ENCODE data around the gene SMYD3. TPM values are rescaled to one million over a fixed set of nuclear protein-coding genes. Genes with fewer than 3 reads are reported as not detected.

The SMYD3 gene
- total and polyA plus RNA-seq, 5 donors from 2014 or later = 17.7 to 36.6 (median 28.9) TPM

DNA sequence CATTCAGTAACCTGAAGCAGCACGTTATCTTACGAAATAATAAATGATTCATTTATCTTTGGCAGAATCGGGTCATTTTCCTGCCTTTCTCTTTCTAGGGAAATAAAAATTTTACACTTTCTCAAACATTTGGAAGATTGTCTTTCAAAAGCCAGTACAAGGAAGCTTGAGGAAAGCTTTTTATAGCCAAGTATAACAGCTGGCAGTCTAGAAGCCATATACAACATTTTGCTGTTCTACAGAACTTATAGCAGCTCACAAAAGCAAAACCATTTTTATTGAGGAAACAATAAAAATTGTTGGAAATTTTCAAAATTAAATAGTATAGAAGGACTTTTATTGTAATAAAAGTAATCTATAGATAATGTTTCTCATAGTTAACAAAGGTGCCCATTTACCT lies 448.6 kb downstream of the SMYD3 start:
- no peak for ATAC-seq (ENCODE audit: low read depth in 2 of 2)
- Histone ChIP-seq H3K27me3 (ENCODE audit: control insufficient read depth, insufficient read depth, low read length) (no peaks in the 10 kb centered on the region), H3K36me3 (ENCODE audit: control insufficient read depth, insufficient read depth, low read length) (no peaks in the 10 kb centered on the region), H3K4me1 (ENCODE audit: control insufficient read depth, insufficient read depth, low read length, poor library complexity, severe bottlenecking) (no peaks in the 10 kb centered on the region), H3K4me3 (ENCODE audit: low read depth, low read length) (no peak overlapping the region), H3K9me3 (ENCODE audit: control insufficient read depth in 2 of 2, low read length in 2 of 2) (no peaks in the 10 kb centered on the region), H3K27ac (ENCODE audit: insufficient read depth, low read length, poor library complexity, severe bottlenecking) (no peak overlapping the region)
- Mint-ChIP-seq H3K27ac (no peak overlapping the region), H3K27me3 (no peaks in the 10 kb centered on the region), H3K36me3 (peaks cover 7% of the 10 kb centered on the region), H3K4me3 (no peak overlapping the region), H3K9me3 (peaks cover 0 to 6% (median 0%) of the 10 kb centered on the region in 7 donors), H3K4me1 (peaks cover 0 to 4% (median 0%) of the 10 kb centered on the region in 4 donors)
- no peak for DNase-seq

DNA sequence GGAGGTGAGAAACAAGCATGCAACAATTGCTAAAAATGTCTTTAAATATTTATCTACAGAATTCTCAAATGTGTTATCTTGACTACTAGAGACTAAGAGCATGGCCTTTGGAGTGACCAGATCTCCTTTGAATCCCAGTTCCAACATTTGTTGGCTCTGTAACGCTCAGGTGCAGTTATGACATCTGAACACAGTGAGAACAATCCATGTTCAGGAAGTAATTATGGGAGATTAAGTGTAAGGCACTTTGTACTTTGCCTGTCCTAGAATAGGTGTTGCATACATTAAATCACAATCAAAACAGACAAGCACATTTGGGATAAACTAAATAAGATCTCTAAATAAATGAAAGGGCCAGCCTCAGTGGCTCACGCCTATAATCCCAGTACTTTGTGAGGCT lies 454.5 kb downstream of the SMYD3 start:
- no peak overlapping the region for H3K4me3 Mint-ChIP-seq
- H3K4me1 Mint-ChIP-seq = peaks cover 0 to 5% (median 0%) of the 10 kb centered on the region in 4 donors
- Histone ChIP-seq H3K9me3 (ENCODE audit: control insufficient read depth in 2 of 2, low read length in 2 of 2) (no peaks in the 10 kb centered on the region), H3K36me3 (ENCODE audit: control insufficient read depth, insufficient read depth, low read length) (no peaks in the 10 kb centered on the region), H3K4me3 (ENCODE audit: low read depth, low read length) (no peak overlapping the region), H3K4me1 (ENCODE audit: control insufficient read depth, insufficient read depth, low read length, poor library complexity, severe bottlenecking) (no peaks in the 10 kb centered on the region), H3K27ac (ENCODE audit: insufficient read depth, low read length, poor library complexity, severe bottlenecking) (no peak overlapping the region), H3K27me3 (ENCODE audit: control insufficient read depth, insufficient read depth, low read length) (no peaks in the 10 kb centered on the region)
- peaks cover 12% of the 10 kb centered on the region for H3K36me3 Mint-ChIP-seq
- no peak for DNase-seq
- peaks cover 0 to 6% (median 3%) of the 10 kb centered on the region in 7 donors for H3K9me3 Mint-ChIP-seq
- H3K27me3 Mint-ChIP-seq = no peaks in the 10 kb centered on the region
- ATAC-seq (ENCODE audit: low read depth in 2 of 2) = no peak
- H3K27ac Mint-ChIP-seq = no peak overlapping the region

DNA sequence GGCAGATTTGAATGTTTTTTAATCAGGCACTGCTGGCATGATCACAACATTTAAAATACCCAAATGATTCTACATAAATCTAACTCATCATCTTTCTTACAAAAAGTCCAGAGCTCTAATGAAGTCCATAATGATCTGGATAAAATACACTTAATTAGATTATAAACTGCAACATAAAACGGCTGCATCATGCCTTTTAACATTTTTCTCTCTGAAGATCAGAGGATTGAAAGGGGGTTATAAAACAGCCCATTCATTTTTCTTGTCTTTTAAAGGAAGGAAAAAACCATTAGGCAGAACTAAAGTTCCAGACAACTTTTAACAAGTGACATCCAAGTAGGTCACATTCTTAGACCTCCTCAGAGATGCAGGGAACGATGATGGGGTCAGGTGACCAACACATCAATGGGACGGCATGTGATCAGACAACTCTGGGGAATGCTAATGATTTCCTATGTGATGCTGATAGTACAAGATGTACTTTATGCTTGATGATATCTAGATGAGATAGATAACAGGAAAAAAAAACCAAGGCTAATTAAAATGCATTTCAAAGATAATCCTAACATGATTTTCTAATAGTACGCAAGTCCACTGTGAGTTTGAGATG lies 455.1 kb downstream of the SMYD3 start:
- DNase-seq = no peak
- no peaks in the 10 kb centered on the region for H3K27me3 Mint-ChIP-seq
- H3K4me1 ChIP-seq (ENCODE audit: control insufficient read depth, insufficient read depth, low read length, poor library complexity, severe bottlenecking) = no peaks in the 10 kb centered on the region
- peaks cover 0 to 6% (median 3%) of the 10 kb centered on the region in 7 donors for H3K9me3 Mint-ChIP-seq
- no peak overlapping the region for H3K27ac ChIP-seq (ENCODE audit: insufficient read depth, low read length, poor library complexity, severe bottlenecking)
- no peak overlapping the region for H3K4me3 Mint-ChIP-seq
- H3K27me3 ChIP-seq (ENCODE audit: control insufficient read depth, insufficient read depth, low read length) = no peaks in the 10 kb centered on the region
- no peak overlapping the region for H3K27ac Mint-ChIP-seq
- H3K4me1 Mint-ChIP-seq = peaks cover 0 to 5% (median 0%) of the 10 kb centered on the region in 4 donors
- ATAC-seq (ENCODE audit: low read depth in 2 of 2) = no peak
- no peaks in the 10 kb centered on the region for H3K9me3 ChIP-seq (ENCODE audit: control insufficient read depth in 2 of 2, low read length in 2 of 2)
- no peaks in the 10 kb centered on the region for H3K36me3 ChIP-seq (ENCODE audit: control insufficient read depth, insufficient read depth, low read length)
- H3K4me3 ChIP-seq (ENCODE audit: low read depth, low read length) = no peak overlapping the region
- peaks cover 12% of the 10 kb centered on the region for H3K36me3 Mint-ChIP-seq

GRCh38 chr1:246048693-246049092 lies 458.4 kb downstream of the SMYD3 start:
- no peaks in the 10 kb centered on the region for H3K27me3 Mint-ChIP-seq
- H3K27ac Mint-ChIP-seq = no peak overlapping the region
- Histone ChIP-seq H3K27me3 (ENCODE audit: control insufficient read depth, insufficient read depth, low read length) (no peaks in the 10 kb centered on the region), H3K27ac (ENCODE audit: insufficient read depth, low read length, poor library complexity, severe bottlenecking) (no peak overlapping the region), H3K4me1 (ENCODE audit: control insufficient read depth, insufficient read depth, low read length, poor library complexity, severe bottlenecking) (no peaks in the 10 kb centered on the region), H3K9me3 (ENCODE audit: control insufficient read depth in 2 of 2, low read length in 2 of 2) (no peaks in the 10 kb centered on the region), H3K4me3 (ENCODE audit: low read depth, low read length) (no peak overlapping the region), H3K36me3 (ENCODE audit: control insufficient read depth, insufficient read depth, low read length) (no peaks in the 10 kb centered on the region)
- DNase-seq (no peak), ATAC-seq (ENCODE audit: low read depth in 2 of 2) (no peak)
- H3K4me3 Mint-ChIP-seq = no peak overlapping the region
- H3K36me3 Mint-ChIP-seq = peaks cover 6% of the 10 kb centered on the region
- H3K4me1 Mint-ChIP-seq = peaks cover 0 to 10% (median 0%) of the 10 kb centered on the region in 4 donors
- peaks cover 0 to 4% (median 0%) of the 10 kb centered on the region in 7 donors for H3K9me3 Mint-ChIP-seq

GRCh38 chr1:246043556-246043955 lies 463.5 kb downstream of the SMYD3 start:
- H3K27ac Mint-ChIP-seq = no peak overlapping the region
- no peaks in the 10 kb centered on the region for H3K27me3 ChIP-seq (ENCODE audit: control insufficient read depth, insufficient read depth, low read length)
- ATAC-seq (ENCODE audit: low read depth in 2 of 2) (no peak), DNase-seq (no peak)
- H3K27ac ChIP-seq (ENCODE audit: insufficient read depth, low read length, poor library complexity, severe bottlenecking) = no peak overlapping the region
- H3K4me3 ChIP-seq (ENCODE audit: low read depth, low read length) = no peak overlapping the region
- no peaks in the 10 kb centered on the region for H3K27me3 Mint-ChIP-seq
- H3K36me3 Mint-ChIP-seq = peaks cover 5% of the 10 kb centered on the region
- no peaks in the 10 kb centered on the region for H3K4me1 ChIP-seq (ENCODE audit: control insufficient read depth, insufficient read depth, low read length, poor library complexity, severe bottlenecking)
- H3K9me3 ChIP-seq (ENCODE audit: control insufficient read depth in 2 of 2, low read length in 2 of 2) = no peaks in the 10 kb centered on the region
- H3K9me3 Mint-ChIP-seq = peaks cover 0 to 2% (median 0%) of the 10 kb centered on the region in 7 donors
- no peaks in the 10 kb centered on the region for H3K36me3 ChIP-seq (ENCODE audit: control insufficient read depth, insufficient read depth, low read length)
- H3K4me3 Mint-ChIP-seq = no peak overlapping the region
- peaks cover 0 to 5% (median 0%) of the 10 kb centered on the region in 4 donors for H3K4me1 Mint-ChIP-seq

DNA sequence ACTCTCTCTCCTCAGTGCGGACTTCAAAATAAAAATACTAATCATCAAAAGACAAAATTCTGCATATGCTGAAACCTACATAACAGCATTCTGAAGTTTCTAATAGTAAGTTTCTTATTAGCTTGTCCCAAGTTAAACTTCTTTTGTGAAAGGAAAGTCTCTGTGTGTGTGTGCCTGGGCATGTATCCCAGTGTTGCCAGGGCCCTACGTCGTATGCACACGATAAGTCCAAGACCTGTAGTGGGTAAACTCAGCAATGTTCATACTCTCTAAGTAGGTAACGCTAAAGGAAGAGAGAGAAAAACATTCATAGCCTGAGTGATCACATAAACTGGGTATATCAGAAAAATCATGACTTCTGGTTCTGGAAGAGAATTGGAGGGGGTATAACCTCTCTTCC lies 465.7 kb downstream of the SMYD3 start:
- peaks cover 5% of the 10 kb centered on the region for H3K36me3 Mint-ChIP-seq
- H3K4me3 Mint-ChIP-seq = no peak overlapping the region
- Histone ChIP-seq H3K27me3 (ENCODE audit: control insufficient read depth, insufficient read depth, low read length) (no peaks in the 10 kb centered on the region), H3K36me3 (ENCODE audit: control insufficient read depth, insufficient read depth, low read length) (no peaks in the 10 kb centered on the region), H3K27ac (ENCODE audit: insufficient read depth, low read length, poor library complexity, severe bottlenecking) (no peak overlapping the region), H3K9me3 (ENCODE audit: control insufficient read depth in 2 of 2, low read length in 2 of 2) (no peaks in the 10 kb centered on the region), H3K4me3 (ENCODE audit: low read depth, low read length) (no peak overlapping the region), H3K4me1 (ENCODE audit: control insufficient read depth, insufficient read depth, low read length, poor library complexity, severe bottlenecking) (no peaks in the 10 kb centered on the region)
- no peak overlapping the region for H3K27ac Mint-ChIP-seq
- no peak for ATAC-seq (ENCODE audit: low read depth in 2 of 2)
- no peak for DNase-seq
- H3K9me3 Mint-ChIP-seq = peaks cover 0 to 2% (median 0%) of the 10 kb centered on the region in 7 donors
- H3K4me1 Mint-ChIP-seq = peaks cover 0 to 5% (median 0%) of the 10 kb centered on the region in 4 donors
- H3K27me3 Mint-ChIP-seq = no peaks in the 10 kb centered on the region

DNA sequence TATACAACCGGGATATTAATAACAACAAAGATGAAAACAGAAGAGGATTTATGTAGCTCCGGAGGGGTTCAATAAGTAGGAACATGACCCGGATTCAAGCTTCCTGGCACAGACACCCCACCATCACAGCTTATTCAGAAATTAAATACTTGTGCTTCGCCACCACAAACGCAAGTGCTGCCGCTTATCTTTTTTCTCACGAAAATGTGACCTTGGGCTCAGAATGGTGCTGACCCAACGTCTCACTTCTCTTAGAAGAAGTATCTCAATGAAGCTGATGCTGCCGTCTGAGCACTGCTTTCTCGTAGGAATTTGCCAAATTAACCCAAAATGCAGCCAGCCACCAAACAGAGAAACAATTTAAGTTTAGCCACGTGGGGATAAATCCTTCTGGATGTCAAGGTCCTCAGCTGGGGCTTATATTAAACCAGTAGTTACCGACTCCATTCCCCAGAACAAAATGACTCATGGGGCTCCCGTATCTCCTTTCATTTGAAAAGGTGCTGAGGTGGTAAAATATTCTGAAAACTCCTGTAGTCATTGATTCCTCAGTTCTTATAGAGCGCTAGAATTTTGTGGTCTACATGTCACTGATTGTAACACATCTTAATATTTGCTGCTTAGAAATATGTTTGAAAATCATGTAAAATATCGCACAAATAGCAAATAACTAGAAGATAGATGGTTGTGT lies 466.7 kb downstream of the SMYD3 start:
- no peak overlapping the region for H3K4me3 ChIP-seq (ENCODE audit: low read depth, low read length)
- H3K4me1 ChIP-seq (ENCODE audit: control insufficient read depth, insufficient read depth, low read length, poor library complexity, severe bottlenecking) = no peaks in the 10 kb centered on the region
- peaks cover 7% of the 10 kb centered on the region for H3K36me3 Mint-ChIP-seq
- peaks cover 0 to 2% (median 0%) of the 10 kb centered on the region in 7 donors for H3K9me3 Mint-ChIP-seq
- H3K4me1 Mint-ChIP-seq = peaks cover 0 to 5% (median 0%) of the 10 kb centered on the region in 4 donors
- DNase-seq (no peak), ATAC-seq (ENCODE audit: low read depth in 2 of 2) (no peak)
- no peaks in the 10 kb centered on the region for H3K27me3 Mint-ChIP-seq
- no peaks in the 10 kb centered on the region for H3K36me3 ChIP-seq (ENCODE audit: control insufficient read depth, insufficient read depth, low read length)
- no peaks in the 10 kb centered on the region for H3K9me3 ChIP-seq (ENCODE audit: control insufficient read depth in 2 of 2, low read length in 2 of 2)
- H3K4me3 Mint-ChIP-seq = no peak overlapping the region
- no peak overlapping the region for H3K27ac ChIP-seq (ENCODE audit: insufficient read depth, low read length, poor library complexity, severe bottlenecking)
- H3K27me3 ChIP-seq (ENCODE audit: control insufficient read depth, insufficient read depth, low read length) = no peaks in the 10 kb centered on the region
- no peak overlapping the region for H3K27ac Mint-ChIP-seq

GRCh38 chr1:246039584-246039983 lies 467.5 kb downstream of the SMYD3 start:
- Mint-ChIP-seq H3K4me1 (peaks cover 0 to 4% (median 0%) of the 10 kb centered on the region in 4 donors), H3K9me3 (peaks cover 0 to 2% (median 0%) of the 10 kb centered on the region in 7 donors), H3K36me3 (peaks cover 7% of the 10 kb centered on the region), H3K4me3 (no peak overlapping the region), H3K27me3 (no peaks in the 10 kb centered on the region), H3K27ac (no peak overlapping the region)
- no peaks in the 10 kb centered on the region for H3K36me3 ChIP-seq (ENCODE audit: control insufficient read depth, insufficient read depth, low read length)
- no peak for ATAC-seq (ENCODE audit: low read depth in 2 of 2)
- H3K27ac ChIP-seq (ENCODE audit: insufficient read depth, low read length, poor library complexity, severe bottlenecking) = no peak overlapping the region
- no peaks in the 10 kb centered on the region for H3K9me3 ChIP-seq (ENCODE audit: control insufficient read depth in 2 of 2, low read length in 2 of 2)
- H3K4me1 ChIP-seq (ENCODE audit: control insufficient read depth, insufficient read depth, low read length, poor library complexity, severe bottlenecking) = no peaks in the 10 kb centered on the region
- H3K27me3 ChIP-seq (ENCODE audit: control insufficient read depth, insufficient read depth, low read length) = no peaks in the 10 kb centered on the region
- no peak for DNase-seq
- H3K4me3 ChIP-seq (ENCODE audit: low read depth, low read length) = no peak overlapping the region

Measured in CD4-positive, CD25-positive, alpha-beta regulatory T cell (primary cell).